ENCODE data around the gene PLXNA3.
A peak's percentile ranks its signal among the peaks of the same experiment; 100 is the strongest.

PLXNA3 gene

GRCh38 chrX:154458116-154458953, at the start of gene PLXNA3:
PLXNA3 (plus strand) TSS chrX:154458281; CDS start chrX:154460184, 1,903 bp downstream.
- peak; percentile 37 to 40 for DNase-seq (ENCODE audit: low read depth in 2 of 2)

GRCh38 chrX:154408659-154409221, 49.3 kb upstream of the PLXNA3 start:
- no peak for DNase-seq (ENCODE audit: low read depth in 2 of 2)

- DNase-seq (ENCODE audit: low read depth in 2 of 2), result no peak
Observed at GRCh38 chrX:154409222-154409871, 48.7 kb upstream of the PLXNA3 start, which contains the start of gene DNASE1L1. DNASE1L1 (minus strand) TSS chrX:154409254; CDS start chrX:154405568, 3,686 bp downstream.

GRCh38 chrX:154411981-154412340, 46.1 kb upstream of the PLXNA3 start:
- DNase-seq (ENCODE audit: low read depth in 2 of 2), result peak in 1 of 2 donors; percentile 51

DNA sequence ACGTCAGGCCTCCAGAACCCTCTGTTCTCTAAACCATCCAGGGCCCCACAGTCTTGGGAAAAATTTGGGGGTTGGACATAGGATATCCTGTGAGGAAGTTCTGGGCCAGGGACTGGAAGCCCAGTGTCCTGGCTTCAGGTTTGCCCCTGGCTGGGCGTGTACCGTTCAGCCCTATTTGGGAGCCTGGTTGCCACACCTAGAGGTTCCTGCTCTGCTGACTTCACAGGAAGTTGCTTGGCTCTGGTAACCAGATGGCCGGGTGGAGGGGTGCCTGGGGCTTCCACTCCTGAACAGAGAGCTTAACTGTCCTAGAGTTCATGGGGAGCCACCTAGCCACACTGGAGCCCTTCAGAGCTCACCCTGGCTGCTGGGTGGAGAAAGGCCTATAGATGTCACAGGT, 45.6 kb upstream of the PLXNA3 start:
- DNase-seq (ENCODE audit: low read depth in 2 of 2), result no peak

DNA sequence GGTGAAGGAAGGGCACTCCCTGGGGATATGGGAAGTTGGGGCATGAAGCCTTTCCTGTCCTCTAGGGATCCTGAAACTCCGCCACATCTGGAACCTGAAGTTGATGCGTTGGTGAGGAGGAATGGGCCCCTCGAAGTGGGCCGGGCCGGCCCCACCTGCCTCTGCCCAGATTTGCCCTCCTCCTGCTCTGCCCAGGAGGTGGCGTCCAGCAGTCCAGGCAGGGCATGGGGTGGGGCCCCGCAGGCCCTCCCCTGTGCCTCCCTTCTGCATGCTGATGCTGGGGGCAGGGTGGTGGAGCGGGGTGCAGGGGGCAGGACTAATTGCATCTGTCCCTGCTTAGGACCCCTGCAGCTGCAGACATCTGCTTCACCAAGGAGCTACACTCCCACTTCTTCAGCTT, 44.9 kb upstream of the PLXNA3 start:
- DNase-seq (ENCODE audit: low read depth in 2 of 2), result no peak

DNA sequence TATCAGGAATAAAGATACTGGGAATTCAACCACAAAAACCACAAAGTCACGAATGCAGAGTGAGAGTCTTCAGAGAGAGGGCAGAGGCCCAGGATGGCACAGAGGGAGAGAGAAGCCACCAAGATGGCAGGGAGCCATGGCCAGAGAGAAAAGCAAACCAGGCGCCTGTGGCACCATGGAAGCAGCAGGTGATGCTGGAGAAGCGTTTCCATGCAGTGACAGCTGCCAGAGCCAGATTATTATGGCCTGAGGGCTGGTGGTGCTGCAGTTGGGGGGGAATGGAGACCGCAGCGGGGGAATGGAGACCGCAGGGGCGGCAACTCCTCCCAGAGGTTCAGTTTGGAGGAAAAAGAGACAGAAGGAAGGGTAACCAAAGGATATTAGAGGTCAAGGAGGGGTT, 40.9 kb upstream of the PLXNA3 start:
- no peak for DNase-seq (ENCODE audit: low read depth in 2 of 2)

- DNase-seq (ENCODE audit: low read depth in 2 of 2), result no peak
Observed at GRCh38 chrX:154419189-154419588, 38.9 kb upstream of the PLXNA3 start.

- DNase-seq (ENCODE audit: low read depth in 2 of 2), result no peak
Observed at GRCh38 chrX:154419688-154420401, 38.2 kb upstream of the PLXNA3 start.

DNA sequence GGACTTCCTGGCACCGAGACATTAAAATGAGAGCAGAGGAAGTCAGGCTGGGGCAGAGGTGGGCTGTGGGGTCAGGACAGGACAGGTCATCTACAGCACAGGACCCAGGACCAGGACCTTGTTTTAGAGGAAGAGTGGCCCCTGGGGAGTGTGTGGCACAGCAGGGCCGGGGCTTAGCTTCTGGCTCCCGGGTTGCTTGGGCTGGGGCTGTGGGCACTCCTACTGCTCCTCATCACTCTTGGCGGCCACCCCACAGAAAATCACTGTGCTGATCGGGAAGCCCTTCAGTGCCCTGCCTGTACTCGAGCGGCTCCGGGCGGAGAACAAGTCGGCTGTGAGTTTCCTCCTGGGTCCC, 37.7 kb upstream of the PLXNA3 start:
- DNase-seq (ENCODE audit: low read depth in 2 of 2), result no peak

DNA sequence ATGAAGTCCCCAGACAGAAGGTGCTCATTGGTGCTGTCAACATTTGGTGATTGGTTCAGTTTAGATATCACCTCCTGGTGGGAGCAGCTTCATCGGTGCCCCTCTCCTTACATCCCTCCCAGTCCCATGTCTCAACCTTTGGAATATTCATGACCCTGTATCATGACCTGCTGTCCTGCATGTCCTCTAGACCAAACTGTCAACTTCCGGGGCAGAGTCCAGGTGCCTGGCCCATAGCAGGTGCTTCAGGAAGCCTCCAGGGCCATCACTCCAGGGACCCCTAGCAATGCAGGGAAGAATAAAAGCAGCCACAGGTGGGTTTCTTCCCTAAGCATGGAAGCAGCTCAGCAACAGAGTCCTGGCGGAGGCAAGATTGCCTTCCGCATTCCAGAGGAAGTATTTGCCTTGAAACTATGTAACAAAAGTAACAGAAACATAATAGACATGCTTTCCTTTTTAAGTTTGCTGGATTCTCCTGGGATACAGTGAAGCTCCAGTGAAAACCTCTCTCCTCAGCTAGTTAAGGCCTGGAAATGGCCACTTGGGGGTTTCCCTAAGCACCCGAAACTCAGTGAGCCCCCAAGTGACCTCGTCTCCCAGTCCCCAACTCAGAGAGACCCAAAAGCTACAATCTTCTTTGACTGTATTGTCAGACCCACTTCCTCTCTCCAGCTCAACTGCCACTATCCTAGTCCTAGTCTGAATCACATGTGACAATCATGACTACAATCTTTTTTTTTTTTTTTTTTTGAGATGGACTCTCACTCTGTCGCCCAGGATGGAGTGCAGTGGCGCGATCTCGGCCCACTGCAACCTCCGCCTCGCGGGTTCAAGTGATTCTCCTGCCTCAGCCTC, 30.9 kb upstream of the PLXNA3 start:
- DNase-seq (ENCODE audit: low read depth in 2 of 2), result no peak

GRCh38 chrX:154428176-154429171, 29.6 kb upstream of the PLXNA3 start, which contains the start of gene ATP6AP1:
ATP6AP1 (plus strand) TSS chrX:154428677; CDS start chrX:154428693, 16 bp downstream.
- DNase-seq (ENCODE audit: low read depth in 2 of 2), result peak; percentile 80 to 81

DNA sequence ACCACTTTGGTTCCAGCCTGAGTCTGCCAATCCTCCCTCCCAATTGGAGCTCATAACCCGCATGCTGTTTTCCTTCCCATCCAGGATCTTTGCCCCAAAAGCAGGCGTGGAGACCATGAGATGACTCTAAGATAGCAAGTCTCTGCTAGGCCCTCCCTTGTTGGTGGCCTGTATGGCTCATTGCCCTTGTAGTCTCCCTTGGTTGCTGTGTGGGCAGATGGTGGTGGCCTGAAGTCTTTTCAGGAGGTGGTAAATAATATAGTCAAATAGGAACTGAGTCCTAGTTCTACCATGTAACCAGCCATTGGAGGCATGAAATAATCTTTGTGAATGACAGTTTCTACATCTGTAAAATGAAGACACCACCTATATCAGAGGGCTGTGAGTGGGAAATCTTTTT, 28.4 kb upstream of the PLXNA3 start:
- no peak for DNase-seq (ENCODE audit: low read depth in 2 of 2)

DNA sequence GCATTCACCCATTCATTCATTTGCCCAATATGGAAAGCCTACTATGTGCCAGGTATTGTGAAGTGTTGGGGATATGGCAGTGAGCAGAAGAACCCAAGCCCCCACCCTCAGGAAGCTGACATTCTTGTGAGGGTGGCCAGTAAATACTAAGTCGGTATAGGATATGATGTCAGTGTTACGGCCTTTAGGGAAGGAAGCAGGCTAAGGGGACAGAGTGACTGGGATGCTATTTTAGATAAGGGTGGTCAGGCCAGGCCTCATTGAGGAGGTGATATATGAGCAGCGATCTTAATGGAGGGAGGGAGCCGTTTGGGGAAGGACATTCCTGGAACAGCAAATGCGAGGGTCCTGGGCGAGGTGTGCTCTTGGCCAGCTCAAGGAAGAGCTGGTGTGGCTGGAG, 27.6 kb upstream of the PLXNA3 start:
- DNase-seq (ENCODE audit: low read depth in 2 of 2), result no peak

DNA sequence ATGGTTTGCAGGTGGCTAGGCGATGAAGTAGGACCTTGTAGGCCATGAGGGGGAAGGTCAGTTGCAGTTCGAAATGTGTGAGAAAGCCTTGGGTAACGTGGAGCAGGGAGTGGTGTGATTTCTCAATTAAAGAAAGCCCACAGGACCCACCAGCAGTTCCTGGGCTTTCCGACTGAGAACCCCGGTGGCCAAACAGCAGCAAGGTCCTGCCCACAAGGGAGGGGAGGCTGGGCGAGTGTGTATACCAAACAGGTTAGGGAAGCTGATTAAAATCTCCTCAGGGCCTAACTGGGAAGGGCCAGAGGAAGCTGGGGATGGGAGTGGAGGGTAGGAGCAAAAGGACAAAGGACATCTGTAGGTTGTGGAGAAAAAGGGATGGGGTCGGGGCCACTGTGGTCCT, 27.2 kb upstream of the PLXNA3 start:
- no peak for DNase-seq (ENCODE audit: low read depth in 2 of 2)

GRCh38 chrX:154431341-154431740, 26.7 kb upstream of the PLXNA3 start:
- DNase-seq (ENCODE audit: low read depth in 2 of 2), result no peak

- DNase-seq (ENCODE audit: low read depth in 2 of 2), result no peak
Observed at GRCh38 chrX:154432210-154432609, 25.9 kb upstream of the PLXNA3 start.

GRCh38 chrX:154433605-154434004, 24.5 kb upstream of the PLXNA3 start:
- DNase-seq (ENCODE audit: low read depth in 2 of 2), result no peak

- no peak for DNase-seq (ENCODE audit: low read depth in 2 of 2)
Observed at GRCh38 chrX:154434394-154435168, 23.5 kb upstream of the PLXNA3 start.

Data from stimulated activated CD8-positive, alpha-beta memory T cell treated with anti-CD3 and anti-CD28 coated beads, Interleukin-2, amount 100 ng/mL, for 48 hours (primary cell).